Thyroid gland (tissue), 4 donors: ENCODE data around the gene PTGFRN. TPM values are rescaled to one million over a fixed set of nuclear protein-coding genes. Genes with fewer than 3 reads are reported as not detected.

Source experiments
- DNase-seq, 2 donors: peaks; one replicate each; pipeline ENCODE4 v3.0.0-alpha.2; 2019
- H3K27ac ChIP-seq, 3 donors: fragments of 200-600 bp; sonication (generic); 1 replicate in 2 of 3; 2 replicates in 1 of 3; pipeline ENCODE4 v1.5.1; 2016 to 2019; ENCODE audit warnings: mild to moderate bottlenecking in 1 of 3, moderate library complexity in 1 of 3
- H3K27me3 ChIP-seq: fragments of 200-600 bp; sonication (generic); one replicate; pipeline ENCODE4 v1.5.1; 2019
- H3K36me3 ChIP-seq, 2 donors: fragments of 200-600 bp; sonication (generic); one replicate each; pipeline ENCODE4 v1.5.1; 2016 to 2019
- H3K4me1 ChIP-seq, 2 donors: fragments of 200-600 bp; sonication (generic); one replicate each; pipeline ENCODE4 v1.5.1; 2017 to 2019
- H3K4me3 ChIP-seq, 3 donors: fragments of 200-600 bp; sonication (generic); replicated peaks in 1 of 3; 1 replicate in 2 of 3; 2 replicates in 1 of 3; pipeline ENCODE4 v1.5.1; 2016; ENCODE audit warnings: mild to moderate bottlenecking in 1 of 3
- H3K9me3 ChIP-seq: fragments of 200-600 bp; sonication (generic); one replicate; pipeline ENCODE4 v1.5.1; 2017
- CTCF ChIP-seq, 6 experiments: fragments of 200-600 bp in 3 of 6; fragments of 450-650 bp in 3 of 6; sonication (generic) in 3 of 6; IDR thresholded peaks; one replicate each; pipeline ENCODE4 v1.5.1; 2016 to 2019; ENCODE audit warnings: antibody characterized with exemption in 6 of 6, mild to moderate bottlenecking in 2 of 6, inconsistent platforms in 1 of 6, moderate library complexity in 1 of 6
- POLR2A ChIP-seq, 2 donors: fragments of 450-650 bp; IDR thresholded peaks; one replicate each; pipeline ENCODE4 v1.6.1; 2017; ENCODE audit warnings: antibody characterized with exemption in 2 of 2, mild to moderate bottlenecking in 2 of 2, moderate library complexity in 1 of 2
- WGBS, 2 donors: methylation state at CpG; one replicate each; pipeline ENCODE4 v1.1.5; 2017; 5-methylcytosine and 5-hydroxymethylcytosine counted together
- intact Hi-C: fragments of 100-400 bp; cut with DNase I; formaldehyde crosslinking; loops from one replicate; pipeline ENCODE4 v1.15.1; 2023
- total RNA-seq, 4 donors: library from RNA; depleted of rRNA; stranded (reverse); fragments of >200 nt; gene quantifications; one replicate each; pipeline ENCODE4 v1.2.3, GENCODE V29; 2016

Gene PTGFRN
- total RNA-seq, 4 donors from 2014 or later, result 18.7 to 38.7 (median 27.6) TPM

GRCh38 chr1:116908266-116908665, 1.4 kb upstream of the PTGFRN start:
- H3K27me3 ChIP-seq, result no peaks in the 10 kb centered on the region
- intact Hi-C loops, result no loop called here
- 97 to 99% methylated on average over 9 of the region's 9 CpGs for WGBS, 2 donors
- no peak for DNase-seq
- no peak overlapping the region for H3K4me3 ChIP-seq
- H3K36me3 ChIP-seq, result no peaks in the 10 kb centered on the region
- H3K27ac ChIP-seq, result no peak overlapping the region
- peaks cover 6 to 14% of the 10 kb centered on the region in 2 donors for H3K4me1 ChIP-seq
- no peaks in the 10 kb centered on the region for H3K9me3 ChIP-seq
- no peak for TF ChIP-seq CTCF (IDR thresholded peaks at IDR 0.05)
- no peak for TF ChIP-seq POLR2A (IDR thresholded peaks at IDR 0.05)

GRCh38 chr1:116908820-116909511, 750 bp upstream of the PTGFRN start:
- Histone ChIP-seq H3K9me3 (no peaks in the 10 kb centered on the region), H3K4me3 (peak overlapping the region in 1 of 3 donors; percentile 69), H3K4me1 (peaks cover 6 to 14% of the 10 kb centered on the region in 2 donors), H3K36me3 (no peaks in the 10 kb centered on the region), H3K27ac (peak overlapping the region in 2 of 3 donors; percentile 82 to 83), H3K27me3 (no peaks in the 10 kb centered on the region)
- intact Hi-C loops, result no loop called here
- DNase-seq, result no peak
- WGBS, 2 donors, result 80 to 86% methylated on average over 13 of the region's 13 CpGs
- TF ChIP-seq POLR2A (IDR thresholded peaks at IDR 0.05), result no peak

- peak overlapping the region; percentile 43 to 69 (median 68) for H3K4me3 ChIP-seq
- H3K27ac ChIP-seq, result peak overlapping the region in 2 of 3 donors; percentile 67 to 82
- no peaks in the 10 kb centered on the region for H3K9me3 ChIP-seq
- H3K27me3 ChIP-seq, result no peaks in the 10 kb centered on the region
- DNase-seq, result peak; percentile 58 to 65
- TF ChIP-seq POLR2A (IDR thresholded peaks at IDR 0.05) (no peak), CTCF (IDR thresholded peaks at IDR 0.05) (no peak)
- 7 to 8% methylated on average over 27 of the region's 64 CpGs for WGBS, 2 donors
- H3K4me1 ChIP-seq, result peaks cover 13 to 22% of the 10 kb centered on the region in 2 donors
- no peaks in the 10 kb centered on the region for H3K36me3 ChIP-seq
- intact Hi-C loops, result no loop called here
These were observed 867 bp downstream of the PTGFRN start for GRCh38 chr1:116910379-116911187.

- DNase-seq, result no peak
- no peaks in the 10 kb centered on the region for H3K27me3 ChIP-seq
- intact Hi-C loops, result no loop called here
- peak overlapping the region in 1 of 3 donors; percentile 69 for H3K4me3 ChIP-seq
- peak overlapping the region in 1 of 3 donors; percentile 44 for H3K27ac ChIP-seq
- 77 to 91% methylated on average over 6 of the region's 6 CpGs for WGBS, 2 donors
- no peaks in the 10 kb centered on the region for H3K9me3 ChIP-seq
- H3K4me1 ChIP-seq, result peaks cover 19 to 28% of the 10 kb centered on the region in 2 donors
- H3K36me3 ChIP-seq, result no peaks in the 10 kb centered on the region
- no peak for TF ChIP-seq CTCF (IDR thresholded peaks at IDR 0.05)
- TF ChIP-seq POLR2A (IDR thresholded peaks at IDR 0.05), result no peak
These were observed 1.5 kb downstream of the PTGFRN start for GRCh38 chr1:116911188-116911553.

- Histone ChIP-seq H3K4me3 (no peak overlapping the region), H3K9me3 (no peaks in the 10 kb centered on the region)
These were observed 2.2 kb downstream of the PTGFRN start for GRCh38 chr1:116911779-116912469.

More at GRCh38 chr1:116911779-116912469, 2.2 kb downstream of the PTGFRN start:
- no peaks in the 10 kb centered on the region for H3K27me3 ChIP-seq
- H3K27ac ChIP-seq, result no peak overlapping the region
- peaks cover 19 to 29% of the 10 kb centered on the region in 2 donors for H3K4me1 ChIP-seq
- intact Hi-C loops, result no loop called here
- TF ChIP-seq CTCF (IDR thresholded peaks at IDR 0.05) (no peak), POLR2A (IDR thresholded peaks at IDR 0.05) (no peak)
- no peaks in the 10 kb centered on the region for H3K36me3 ChIP-seq
- no peak for DNase-seq
- WGBS, 2 donors, result 84 to 85% methylated on average over 6 of the region's 6 CpGs
